Neural cell (in vitro differentiated cells): ENCODE measurements around the gene UNC5B.

Source experiments
- CTCF ChIP-seq: fragments of 450-650 bp; IDR thresholded peaks from 2 replicates; pipeline ENCODE4 v1.5.1; 2014; ENCODE audit warnings: antibody characterized with exemption, mild to moderate bottlenecking, moderate library complexity; ENCODE audit not compliant: poor library complexity, severe bottlenecking
- EP300 ChIP-seq: fragments of 450-650 bp; conservative IDR thresholded peaks from 2 replicates; pipeline ENCODE4 v1.6.1; 2014; ENCODE audit warnings: antibody characterized with exemption, mild to moderate bottlenecking, moderate library complexity; ENCODE audit not compliant: poor library complexity, severe bottlenecking
- EZH2 ChIP-seq: fragments of 200-600, 300-800 bp; shearing (Covaris generic), sonication (generic); IDR thresholded peaks from 2 replicates; pipeline ENCODE4 v1.6.1; 2014; ENCODE audit warnings: antibody characterized with exemption, low read length, borderline replicate concordance, mild to moderate bottlenecking; ENCODE audit not compliant: insufficient read depth, poor library complexity, severe bottlenecking
- MXI1 ChIP-seq: fragments of 450-650 bp; conservative IDR thresholded peaks from 2 replicates; pipeline ENCODE4 v1.6.1; 2014; ENCODE audit warnings: antibody characterized with exemption, mild to moderate bottlenecking; ENCODE audit not compliant: poor library complexity, severe bottlenecking
- POLR2AphosphoS5 ChIP-seq: IDR thresholded peaks from 2 replicates; pipeline ENCODE4 v1.6.1; 2012
- RAD21 ChIP-seq: fragments of 450-650 bp; conservative IDR thresholded peaks from 2 replicates; pipeline ENCODE4 v1.6.1; 2014; ENCODE audit warnings: antibody characterized with exemption, mild to moderate bottlenecking, moderate library complexity
- SMC3 ChIP-seq: fragments of 450-650 bp; conservative IDR thresholded peaks from 2 replicates; pipeline ENCODE4 v1.6.1; 2014; ENCODE audit warnings: antibody characterized with exemption, mild to moderate bottlenecking, moderate library complexity; ENCODE audit not compliant: poor library complexity
- TAF1 ChIP-seq: IDR thresholded peaks from 2 replicates; pipeline ENCODE4 v1.6.1; 2012; ENCODE audit warnings: low read depth
- TF ChIP-seq, protein P1 (sequence below): IDR thresholded peaks from 2 replicates; pipeline ENCODE4 v1.6.1; 2012; ENCODE audit warnings: borderline replicate concordance

DNA sequence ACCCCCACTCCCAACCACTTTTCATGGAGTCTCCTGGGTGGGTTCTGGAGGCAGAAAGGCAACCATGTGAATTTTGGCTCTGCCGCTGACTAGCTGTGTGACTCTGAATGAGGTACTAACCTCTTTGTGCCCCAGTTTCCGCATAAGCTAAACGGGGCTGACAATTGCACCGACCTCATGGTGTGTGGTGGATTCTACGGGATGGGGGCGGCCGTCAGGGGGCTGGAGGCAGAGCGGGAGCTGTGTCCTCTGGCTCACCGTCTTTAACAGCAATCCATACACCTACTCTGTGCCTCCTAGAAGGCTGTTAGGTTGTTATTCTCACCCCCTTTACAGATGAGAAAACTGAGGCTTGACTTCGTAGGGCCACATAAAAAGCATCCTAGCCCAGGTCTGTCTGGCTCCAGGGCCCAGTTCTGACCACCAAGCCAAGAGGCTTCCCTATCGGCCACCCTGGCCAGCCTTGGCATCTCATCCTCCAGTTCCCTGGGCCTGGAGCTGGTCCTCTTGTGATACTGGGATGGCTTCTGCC is 102.4 kb downstream of the UNC5B start:
- TF ChIP-seq TAF1 (no peak), CTCF (no peak), POLR2AphosphoS5 (no peak), MXI1 (no peak), EP300 (no peak), SMC3 (no peak), EZH2 (no peak), RAD21 (no peak)
- TF ChIP-seq, protein P1, sequence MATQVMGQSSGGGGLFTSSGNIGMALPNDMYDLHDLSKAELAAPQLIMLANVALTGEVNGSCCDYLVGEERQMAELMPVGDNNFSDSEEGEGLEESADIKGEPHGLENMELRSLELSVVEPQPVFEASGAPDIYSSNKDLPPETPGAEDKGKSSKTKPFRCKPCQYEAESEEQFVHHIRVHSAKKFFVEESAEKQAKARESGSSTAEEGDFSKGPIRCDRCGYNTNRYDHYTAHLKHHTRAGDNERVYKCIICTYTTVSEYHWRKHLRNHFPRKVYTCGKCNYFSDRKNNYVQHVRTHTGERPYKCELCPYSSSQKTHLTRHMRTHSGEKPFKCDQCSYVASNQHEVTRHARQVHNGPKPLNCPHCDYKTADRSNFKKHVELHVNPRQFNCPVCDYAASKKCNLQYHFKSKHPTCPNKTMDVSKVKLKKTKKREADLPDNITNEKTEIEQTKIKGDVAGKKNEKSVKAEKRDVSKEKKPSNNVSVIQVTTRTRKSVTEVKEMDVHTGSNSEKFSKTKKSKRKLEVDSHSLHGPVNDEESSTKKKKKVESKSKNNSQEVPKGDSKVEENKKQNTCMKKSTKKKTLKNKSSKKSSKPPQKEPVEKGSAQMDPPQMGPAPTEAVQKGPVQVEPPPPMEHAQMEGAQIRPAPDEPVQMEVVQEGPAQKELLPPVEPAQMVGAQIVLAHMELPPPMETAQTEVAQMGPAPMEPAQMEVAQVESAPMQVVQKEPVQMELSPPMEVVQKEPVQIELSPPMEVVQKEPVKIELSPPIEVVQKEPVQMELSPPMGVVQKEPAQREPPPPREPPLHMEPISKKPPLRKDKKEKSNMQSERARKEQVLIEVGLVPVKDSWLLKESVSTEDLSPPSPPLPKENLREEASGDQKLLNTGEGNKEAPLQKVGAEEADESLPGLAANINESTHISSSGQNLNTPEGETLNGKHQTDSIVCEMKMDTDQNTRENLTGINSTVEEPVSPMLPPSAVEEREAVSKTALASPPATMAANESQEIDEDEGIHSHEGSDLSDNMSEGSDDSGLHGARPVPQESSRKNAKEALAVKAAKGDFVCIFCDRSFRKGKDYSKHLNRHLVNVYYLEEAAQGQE: no peak
